ENCODE data around the gene MGST2. TPM values are rescaled to one million over a fixed set of nuclear protein-coding genes. Genes with fewer than 3 reads are reported as not detected.

Gene MGST2
- total RNA-seq, 1 experiment from 2014 or later = 39.0 TPM

- no peak for TF ChIP-seq EZH2phosphoT487 (IDR thresholded peaks at IDR 0.05; ENCODE audit: borderline replicate concordance, low read length)
- TF ChIP-seq EZH2 (IDR thresholded peaks at IDR 0.05; ENCODE audit: low read length, unreplicated experiment) = no peak
- no peak for TF ChIP-seq CTCF (conservative IDR thresholded peaks at IDR 0.05; ENCODE audit: low read depth, low read length)
- Histone ChIP-seq H3K9ac (ENCODE audit: low read length) (no peak overlapping the region), H3K4me3 (ENCODE audit: low read length) (no peak overlapping the region), H3K4me1 (ENCODE audit: insufficient read depth, low read length) (peaks cover 16% of the 10 kb centered on the region), H3K9me3 (ENCODE audit: low read length) (no peaks in the 10 kb centered on the region), H3K27ac (ENCODE audit: low read length) (no peak overlapping the region), H3K36me3 (ENCODE audit: low read depth, low read length) (no peaks in the 10 kb centered on the region), H4K20me1 (ENCODE audit: low read length) (no peaks in the 10 kb centered on the region), H3K79me2 (ENCODE audit: low read length) (peaks cover 40% of the 10 kb centered on the region), H3K4me2 (ENCODE audit: low read length) (no peak overlapping the region), H3K27me3 (ENCODE audit: low read length) (no peaks in the 10 kb centered on the region), H3F3A (ENCODE audit: low read length, unreplicated experiment) (no peaks in the 10 kb centered on the region), H2AFZ (ENCODE audit: low read length) (no peak overlapping the region), H3K9me2 (replicated peaks; ENCODE audit: low read length) (no peaks in the 10 kb centered on the region)
- DNase-seq (no peak), ATAC-seq (no peak)
- ChIA-PET CTCF (no interaction called here), POLR2A (ENCODE audit: unreplicated experiment) (no interaction called here)
- BruUV-seq (replicated peaks) = no TSS peak
- intact Hi-C loops (cut with micrococcal nuclease) = no loop called here
Measured at GRCh38 chr4:139668036-139668435, 2.4 kb downstream of the MGST2 start.

- BruUV-seq (replicated peaks) = no TSS peak
- ATAC-seq (no peak), DNase-seq (no peak)
- H4K20me1 ChIP-seq (ENCODE audit: low read length) = no peaks in the 10 kb centered on the region
- no peaks in the 10 kb centered on the region for H3K9me3 ChIP-seq (ENCODE audit: low read length)
- intact Hi-C loops (cut with micrococcal nuclease) = no loop called here
- H3K4me3 ChIP-seq (ENCODE audit: low read length) = no peak overlapping the region
- H3K4me1 ChIP-seq (ENCODE audit: insufficient read depth, low read length) = peaks cover 16% of the 10 kb centered on the region
- ChIA-PET POLR2A (ENCODE audit: unreplicated experiment) (no interaction called here), CTCF (no interaction called here)
- no peak for TF ChIP-seq EZH2phosphoT487 (IDR thresholded peaks at IDR 0.05; ENCODE audit: borderline replicate concordance, low read length)
- no peak for TF ChIP-seq EZH2 (IDR thresholded peaks at IDR 0.05; ENCODE audit: low read length, unreplicated experiment)
- TF ChIP-seq CTCF (conservative IDR thresholded peaks at IDR 0.05; ENCODE audit: low read depth, low read length) = no peak
- no peaks in the 10 kb centered on the region for H3F3A ChIP-seq (ENCODE audit: low read length, unreplicated experiment)
- H3K9ac ChIP-seq (ENCODE audit: low read length) = no peak overlapping the region
- H3K27me3 ChIP-seq (ENCODE audit: low read length) = no peaks in the 10 kb centered on the region
- H3K27ac ChIP-seq (ENCODE audit: low read length) = no peak overlapping the region
- no peaks in the 10 kb centered on the region for H3K9me2 ChIP-seq (replicated peaks; ENCODE audit: low read length)
- peaks cover 40% of the 10 kb centered on the region for H3K79me2 ChIP-seq (ENCODE audit: low read length)
- no peak overlapping the region for H2AFZ ChIP-seq (ENCODE audit: low read length)
- no peaks in the 10 kb centered on the region for H3K36me3 ChIP-seq (ENCODE audit: low read depth, low read length)
- H3K4me2 ChIP-seq (ENCODE audit: low read length) = no peak overlapping the region
Measured at GRCh38 chr4:139668658-139669201, 3.1 kb downstream of the MGST2 start.

- Histone ChIP-seq H3K27ac (ENCODE audit: low read length) (no peak overlapping the region), H3K27me3 (ENCODE audit: low read length) (no peaks in the 10 kb centered on the region), H3K4me2 (ENCODE audit: low read length) (no peak overlapping the region), H3K9ac (ENCODE audit: low read length) (no peak overlapping the region), H3F3A (ENCODE audit: low read length, unreplicated experiment) (no peaks in the 10 kb centered on the region), H3K9me3 (ENCODE audit: low read length) (no peaks in the 10 kb centered on the region), H2AFZ (ENCODE audit: low read length) (no peak overlapping the region), H3K36me3 (ENCODE audit: low read depth, low read length) (no peaks in the 10 kb centered on the region), H4K20me1 (ENCODE audit: low read length) (no peaks in the 10 kb centered on the region), H3K4me1 (ENCODE audit: insufficient read depth, low read length) (peaks cover 16% of the 10 kb centered on the region), H3K79me2 (ENCODE audit: low read length) (peaks cover 40% of the 10 kb centered on the region), H3K9me2 (replicated peaks; ENCODE audit: low read length) (no peaks in the 10 kb centered on the region), H3K4me3 (ENCODE audit: low read length) (no peak overlapping the region)
- CTCF ChIA-PET = no interaction called here
- ATAC-seq (no peak), DNase-seq (no peak)
- intact Hi-C loops (cut with micrococcal nuclease) = no loop called here
- TF ChIP-seq EZH2 (IDR thresholded peaks at IDR 0.05; ENCODE audit: low read length, unreplicated experiment) (no peak), EZH2phosphoT487 (IDR thresholded peaks at IDR 0.05; ENCODE audit: borderline replicate concordance, low read length) (no peak), CTCF (conservative IDR thresholded peaks at IDR 0.05; ENCODE audit: low read depth, low read length) (no peak)
- POLR2A ChIA-PET (ENCODE audit: unreplicated experiment) = no interaction called here
- BruUV-seq (replicated peaks) = no TSS peak
Measured at GRCh38 chr4:139669335-139669734, 3.7 kb downstream of the MGST2 start.
